Measurements from ENCODE around the gene ITPK1.

ITPK1 gene

DNA sequence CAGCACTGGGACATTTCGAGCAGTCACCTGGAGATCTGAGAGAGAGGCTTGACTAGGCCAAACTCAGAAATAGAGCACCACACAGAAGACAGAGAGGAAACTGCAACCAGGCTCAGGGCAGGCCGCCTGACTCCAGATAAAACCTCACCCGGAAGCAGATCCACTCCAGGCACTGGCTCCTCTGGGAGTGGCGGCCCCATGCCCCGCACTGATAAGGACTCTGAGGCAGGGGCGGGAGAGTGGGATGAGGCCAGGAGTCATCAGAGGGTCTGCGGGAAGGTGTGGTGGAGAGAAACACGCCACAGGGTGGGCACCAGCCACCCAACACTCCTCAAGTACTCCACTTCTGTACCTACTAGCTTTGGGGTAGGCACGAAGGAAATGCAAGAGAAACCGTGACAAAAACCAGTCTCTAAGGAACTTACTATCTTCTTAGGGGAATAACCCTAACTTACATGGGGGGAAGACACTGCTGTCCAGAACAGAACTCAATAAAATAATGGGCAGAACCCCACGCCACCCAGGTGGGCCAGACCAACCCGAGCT, 121.5 kb downstream of the ITPK1 start:
- Histone ChIP-seq H2BK120ac (ENCODE audit: low read depth, low read length) (no peak overlapping the region), H3K27ac (ENCODE audit: low read length, poor library complexity, severe bottlenecking) (no peak overlapping the region), H3K4me1 (ENCODE audit: control insufficient read depth, insufficient read depth, low read depth, low read length) (peaks cover 5% of the 10 kb centered on the region), H4K8ac (ENCODE audit: low read length) (no peak overlapping the region), H4K91ac (ENCODE audit: low read length) (no peak overlapping the region), H3K36me3 (ENCODE audit: control insufficient read depth in 1 of 2, insufficient read depth in 2 of 2, low read depth in 1 of 2, low read length in 2 of 2) (peaks cover 13 to 20% of the 10 kb centered on the region in 2 experiments), H3K9me3 (ENCODE audit: control insufficient read depth, low read length) (peaks cover 8% of the 10 kb centered on the region), H2AK5ac (ENCODE audit: low read length, severe bottlenecking) (no peak overlapping the region), H3K9ac (ENCODE audit: low read length) (no peak overlapping the region), H3K79me1 (replicated peaks; ENCODE audit: low read length, poor library complexity, severe bottlenecking) (no peaks in the 10 kb centered on the region), H3K4me3 (ENCODE audit: insufficient read depth in 1 of 2, low read depth in 1 of 2, low read length in 2 of 2) (no peak overlapping the region), H2BK5ac (ENCODE audit: low read depth, low read length, poor library complexity, severe bottlenecking) (no peak overlapping the region), H3K27me3 (ENCODE audit: control insufficient read depth in 1 of 2, insufficient read depth in 1 of 2, low read length in 2 of 2) (no peaks in the 10 kb centered on the region), H3K4me2 (ENCODE audit: low read length, poor library complexity, severe bottlenecking) (no peak overlapping the region), H3K14ac (ENCODE audit: low read length in 2 of 2) (no peak overlapping the region), H3K4ac (ENCODE audit: low read depth in 1 of 2, low read length in 2 of 2) (no peak overlapping the region), H2AFZ (ENCODE audit: low read depth, low read length) (no peak overlapping the region), H2BK15ac (ENCODE audit: low read depth, poor library complexity, severe bottlenecking) (no peak overlapping the region), H3K18ac (ENCODE audit: low read depth in 1 of 2, low read length in 2 of 2) (no peak overlapping the region), H3K23ac (ENCODE audit: low read length in 2 of 2) (no peak overlapping the region), H2BK12ac (ENCODE audit: low read length in 2 of 2) (no peak overlapping the region)
- DNase-seq: no peak
- 95% methylated on average over 10 of the region's 12 CpGs for WGBS

DNA sequence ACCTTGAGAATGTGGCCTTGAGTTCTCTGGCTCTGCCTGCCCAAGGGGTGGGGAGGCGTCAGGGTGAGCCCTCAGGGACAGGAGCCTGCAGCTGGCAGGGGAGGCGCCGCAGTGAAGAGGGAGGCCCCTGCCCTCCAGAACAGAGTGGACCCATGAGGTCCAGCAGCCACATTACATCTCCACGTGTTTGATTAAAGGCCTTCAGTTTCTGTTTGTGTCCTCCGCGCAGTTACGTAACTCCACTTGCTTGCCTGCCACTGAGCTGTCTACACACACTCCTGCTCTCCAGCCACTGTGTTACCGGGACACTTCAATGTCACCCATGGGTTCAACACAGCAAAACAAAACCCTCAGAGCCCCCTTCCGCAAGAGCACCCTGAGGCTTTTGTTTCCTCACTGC, 122.4 kb downstream of the ITPK1 start:
- H3K36me3 ChIP-seq (ENCODE audit: control insufficient read depth in 1 of 2, insufficient read depth in 2 of 2, low read depth in 1 of 2, low read length in 2 of 2): peaks cover 13 to 17% of the 10 kb centered on the region in 2 experiments
- H3K27ac ChIP-seq (ENCODE audit: low read length, poor library complexity, severe bottlenecking): no peak overlapping the region
- no peak overlapping the region for H4K8ac ChIP-seq (ENCODE audit: low read length)
- no peaks in the 10 kb centered on the region for H3K79me1 ChIP-seq (replicated peaks; ENCODE audit: low read length, poor library complexity, severe bottlenecking)
- peaks cover 5% of the 10 kb centered on the region for H3K4me1 ChIP-seq (ENCODE audit: control insufficient read depth, insufficient read depth, low read depth, low read length)
- no peak overlapping the region for H3K9ac ChIP-seq (ENCODE audit: low read length)
- H2BK12ac ChIP-seq (ENCODE audit: low read length in 2 of 2): no peak overlapping the region
- H3K4me2 ChIP-seq (ENCODE audit: low read length, poor library complexity, severe bottlenecking): no peak overlapping the region
- no peak overlapping the region for H3K4me3 ChIP-seq (ENCODE audit: insufficient read depth in 1 of 2, low read depth in 1 of 2, low read length in 2 of 2)
- H2AK5ac ChIP-seq (ENCODE audit: low read length, severe bottlenecking): no peak overlapping the region
- peaks cover 8% of the 10 kb centered on the region for H3K9me3 ChIP-seq (ENCODE audit: control insufficient read depth, low read length)
- no peak for DNase-seq
- no peaks in the 10 kb centered on the region for H3K27me3 ChIP-seq (ENCODE audit: control insufficient read depth in 1 of 2, insufficient read depth in 1 of 2, low read length in 2 of 2)
- H4K91ac ChIP-seq (ENCODE audit: low read length): no peak overlapping the region
- no peak overlapping the region for H2BK120ac ChIP-seq (ENCODE audit: low read depth, low read length)
- no peak overlapping the region for H2BK15ac ChIP-seq (ENCODE audit: low read depth, poor library complexity, severe bottlenecking)
- H3K14ac ChIP-seq (ENCODE audit: low read length in 2 of 2): no peak overlapping the region
- H2AFZ ChIP-seq (ENCODE audit: low read depth, low read length): no peak overlapping the region
- 92% methylated on average over 9 of the region's 9 CpGs for WGBS
- H2BK5ac ChIP-seq (ENCODE audit: low read depth, low read length, poor library complexity, severe bottlenecking): no peak overlapping the region
- H3K23ac ChIP-seq (ENCODE audit: low read length in 2 of 2): no peak overlapping the region
- H3K4ac ChIP-seq (ENCODE audit: low read depth in 1 of 2, low read length in 2 of 2): no peak overlapping the region
- H3K18ac ChIP-seq (ENCODE audit: low read depth in 1 of 2, low read length in 2 of 2): no peak overlapping the region

DNA sequence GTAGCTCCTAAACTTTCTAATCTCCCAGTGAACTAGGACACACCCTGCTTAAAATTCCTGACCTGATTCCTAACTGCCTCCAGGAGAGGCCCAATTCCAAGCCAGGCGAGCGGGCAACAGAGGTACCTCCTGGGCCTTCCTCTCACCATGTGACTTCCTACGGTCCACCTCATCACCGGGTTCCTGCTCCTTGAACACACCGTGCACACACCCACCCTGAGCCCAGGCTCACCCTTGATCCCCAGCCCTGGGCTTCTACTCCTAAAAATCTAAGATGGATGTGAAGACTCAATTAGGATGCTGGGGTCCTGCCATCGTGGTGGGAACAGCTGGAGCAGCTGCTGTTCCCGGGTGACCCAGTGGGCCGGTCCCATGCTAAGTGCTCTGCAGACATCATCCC, 124.2 kb downstream of the ITPK1 start:
- Histone ChIP-seq H3K18ac (ENCODE audit: low read depth in 1 of 2, low read length in 2 of 2) (no peak overlapping the region), H3K4me2 (ENCODE audit: low read length, poor library complexity, severe bottlenecking) (no peak overlapping the region), H3K27me3 (ENCODE audit: control insufficient read depth in 1 of 2, insufficient read depth in 1 of 2, low read length in 2 of 2) (no peaks in the 10 kb centered on the region), H2BK15ac (ENCODE audit: low read depth, poor library complexity, severe bottlenecking) (no peak overlapping the region), H3K27ac (ENCODE audit: low read length, poor library complexity, severe bottlenecking) (no peak overlapping the region), H3K4ac (ENCODE audit: low read depth in 1 of 2, low read length in 2 of 2) (no peak overlapping the region), H3K79me1 (replicated peaks; ENCODE audit: low read length, poor library complexity, severe bottlenecking) (no peaks in the 10 kb centered on the region), H4K91ac (ENCODE audit: low read length) (no peak overlapping the region), H3K9me3 (ENCODE audit: control insufficient read depth, low read length) (peaks cover 8% of the 10 kb centered on the region), H2AK5ac (ENCODE audit: low read length, severe bottlenecking) (no peak overlapping the region), H3K4me3 (ENCODE audit: insufficient read depth in 1 of 2, low read depth in 1 of 2, low read length in 2 of 2) (no peak overlapping the region), H4K8ac (ENCODE audit: low read length) (no peak overlapping the region), H2BK12ac (ENCODE audit: low read length in 2 of 2) (no peak overlapping the region), H3K23ac (ENCODE audit: low read length in 2 of 2) (no peak overlapping the region), H2BK5ac (ENCODE audit: low read depth, low read length, poor library complexity, severe bottlenecking) (no peak overlapping the region), H3K9ac (ENCODE audit: low read length) (no peak overlapping the region), H3K14ac (ENCODE audit: low read length in 2 of 2) (no peak overlapping the region), H2AFZ (ENCODE audit: low read depth, low read length) (no peak overlapping the region), H3K4me1 (ENCODE audit: control insufficient read depth, insufficient read depth, low read depth, low read length) (peaks cover 6% of the 10 kb centered on the region), H3K36me3 (ENCODE audit: control insufficient read depth in 1 of 2, insufficient read depth in 2 of 2, low read depth in 1 of 2, low read length in 2 of 2) (peaks cover 9 to 22% of the 10 kb centered on the region in 2 experiments), H2BK120ac (ENCODE audit: low read depth, low read length) (no peak overlapping the region)
- no peak for DNase-seq
- WGBS: 98% methylated on average over 7 of the region's 8 CpGs

DNA sequence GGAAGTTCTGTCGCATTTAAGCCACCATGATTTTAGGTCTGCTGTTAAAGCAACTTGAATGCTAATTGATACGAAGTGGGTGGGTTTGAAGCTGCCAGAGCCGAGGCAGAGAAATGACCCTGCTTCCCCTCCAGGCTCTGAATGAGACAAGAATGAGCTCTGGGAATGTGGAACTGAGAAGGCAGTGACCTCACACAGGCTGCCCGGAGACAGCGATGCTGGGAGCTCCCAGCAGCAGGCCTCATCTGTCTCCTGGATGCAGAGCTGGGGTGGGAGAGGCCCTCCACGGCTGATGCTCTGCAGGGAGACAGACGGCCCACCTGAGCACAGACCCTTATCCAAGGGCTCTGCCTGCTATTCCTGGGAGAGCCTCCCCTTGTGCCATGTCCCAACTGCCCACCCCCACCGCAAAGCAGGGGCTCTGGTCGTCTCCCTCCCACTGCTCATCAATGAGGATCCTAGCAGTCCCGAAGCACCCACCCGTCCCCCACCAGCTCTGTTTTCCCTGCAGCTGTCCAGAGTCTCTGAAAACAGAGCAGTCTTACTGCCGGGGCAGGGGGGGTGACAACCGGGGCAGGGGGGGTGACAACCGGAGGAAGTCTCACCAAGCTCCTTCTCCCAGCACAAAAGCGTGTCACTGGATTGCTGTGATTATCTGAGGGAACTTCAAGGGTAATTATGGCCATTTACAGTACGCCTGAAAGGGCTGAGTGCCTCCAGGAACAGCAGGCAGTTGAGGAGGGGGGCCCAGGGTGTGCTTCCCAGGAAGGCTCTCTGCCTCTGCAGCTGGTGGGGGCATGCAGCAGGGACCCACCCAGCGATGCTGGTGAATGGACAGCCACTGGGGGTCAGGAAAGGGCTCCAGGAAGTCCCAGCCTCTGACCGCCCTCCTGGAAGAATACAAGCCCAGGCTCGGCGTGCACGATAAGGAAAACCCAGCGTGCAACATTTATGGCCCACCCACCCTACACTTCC, 125.0 kb downstream of the ITPK1 start:
- Histone ChIP-seq H3K4me3 (ENCODE audit: insufficient read depth in 1 of 2, low read depth in 1 of 2, low read length in 2 of 2) (no peak overlapping the region), H3K27me3 (ENCODE audit: control insufficient read depth in 1 of 2, insufficient read depth in 1 of 2, low read length in 2 of 2) (no peaks in the 10 kb centered on the region), H3K36me3 (ENCODE audit: control insufficient read depth in 1 of 2, insufficient read depth in 2 of 2, low read depth in 1 of 2, low read length in 2 of 2) (peaks cover 8 to 22% of the 10 kb centered on the region in 2 experiments), H4K8ac (ENCODE audit: low read length) (no peak overlapping the region), H2BK12ac (ENCODE audit: low read length in 2 of 2) (no peak overlapping the region), H3K4me1 (ENCODE audit: control insufficient read depth, insufficient read depth, low read depth, low read length) (peaks cover 8% of the 10 kb centered on the region), H2BK15ac (ENCODE audit: low read depth, poor library complexity, severe bottlenecking) (no peak overlapping the region), H3K4ac (ENCODE audit: low read depth in 1 of 2, low read length in 2 of 2) (no peak overlapping the region), H3K79me1 (replicated peaks; ENCODE audit: low read length, poor library complexity, severe bottlenecking) (no peaks in the 10 kb centered on the region), H3K14ac (ENCODE audit: low read length in 2 of 2) (no peak overlapping the region), H3K23ac (ENCODE audit: low read length in 2 of 2) (no peak overlapping the region), H3K4me2 (ENCODE audit: low read length, poor library complexity, severe bottlenecking) (no peak overlapping the region), H4K91ac (ENCODE audit: low read length) (no peak overlapping the region), H3K9me3 (ENCODE audit: control insufficient read depth, low read length) (peaks cover 8% of the 10 kb centered on the region), H3K18ac (ENCODE audit: low read depth in 1 of 2, low read length in 2 of 2) (no peak overlapping the region), H2AK5ac (ENCODE audit: low read length, severe bottlenecking) (no peak overlapping the region), H2AFZ (ENCODE audit: low read depth, low read length) (no peak overlapping the region), H2BK5ac (ENCODE audit: low read depth, low read length, poor library complexity, severe bottlenecking) (no peak overlapping the region), H2BK120ac (ENCODE audit: low read depth, low read length) (no peak overlapping the region), H3K9ac (ENCODE audit: low read length) (no peak overlapping the region), H3K27ac (ENCODE audit: low read length, poor library complexity, severe bottlenecking) (no peak overlapping the region)
- 60% methylated on average over 21 of the region's 22 CpGs for WGBS
- DNase-seq: no peak

Data from mesenchymal stem cell (in vitro differentiated cells and primary cell).